Kasumi-1 (cell line): ENCODE results near the gene RASGRP3.
"Not testable (repeated sequence)": the region's sequence is repeated elsewhere in the genome, so short reads cannot be mapped to it uniquely, and the experiment has no call there.

Source experiments
- DNase-seq, 2 experiments: peaks; one replicate each; lab custom pipeline; 2025; lab: John Stamatoyannopoulos, UW

The RASGRP3 gene

GRCh38 chr2:33476131-33476792 lies at the start of gene RASGRP3:
Gene RASGRP3, plus strand, starts transcription at chr2:33476649. Its CDS starts 38,488 bp downstream, at chr2:33515137.
- DNase-seq: peak; percentile 87 to 88

- DNase-seq: no peak
These were observed 49.7 kb upstream of the RASGRP3 start for GRCh38 chr2:33426666-33427231.

GRCh38 chr2:33430077-33430476 lies 46.4 kb upstream of the RASGRP3 start:
- DNase-seq: no peak

GRCh38 chr2:33430856-33431255 lies 45.6 kb upstream of the RASGRP3 start:
- no peak for DNase-seq

- no peak for DNase-seq
These were observed 43.6 kb upstream of the RASGRP3 start for GRCh38 chr2:33432871-33433270.

GRCh38 chr2:33433279-33434235 lies 42.9 kb upstream of the RASGRP3 start:
- DNase-seq: no peak

- no peak for DNase-seq
These were observed 40.9 kb upstream of the RASGRP3 start for GRCh38 chr2:33435518-33435917.

- no peak for DNase-seq
These were observed 40.4 kb upstream of the RASGRP3 start for GRCh38 chr2:33436083-33436482.

- no peak for DNase-seq
These were observed 39.2 kb upstream of the RASGRP3 start for GRCh38 chr2:33437297-33437696.

GRCh38 chr2:33437815-33438214 lies 38.6 kb upstream of the RASGRP3 start:
- no peak for DNase-seq

- DNase-seq: peak; percentile 64 to 89
These were observed 35.1 kb upstream of the RASGRP3 start for GRCh38 chr2:33441235-33441810.

GRCh38 chr2:33442052-33442451 lies 34.4 kb upstream of the RASGRP3 start:
- not testable (repeated sequence) for DNase-seq

- DNase-seq: no peak
These were observed 33.8 kb upstream of the RASGRP3 start for GRCh38 chr2:33442528-33443079.

- no peak for DNase-seq
These were observed 33.1 kb upstream of the RASGRP3 start for GRCh38 chr2:33443274-33443829.

- DNase-seq: no peak
These were observed 31.5 kb upstream of the RASGRP3 start for GRCh38 chr2:33444967-33445366.

GRCh38 chr2:33448220-33448899 lies 28.1 kb upstream of the RASGRP3 start:
- DNase-seq: no peak

- DNase-seq: no peak
These were observed 25.2 kb upstream of the RASGRP3 start for GRCh38 chr2:33451214-33451613.

GRCh38 chr2:33451825-33452224 lies 24.6 kb upstream of the RASGRP3 start:
- no peak for DNase-seq

GRCh38 chr2:33452545-33452944 lies 23.9 kb upstream of the RASGRP3 start:
- DNase-seq: no peak

GRCh38 chr2:33453905-33454479 lies 22.5 kb upstream of the RASGRP3 start:
- DNase-seq: no peak
